Activated T-helper 2 cell treated with anti-CD3 and anti-CD28 coated beads, Interferon-gamma antibody, Interleukin-2, Interleukin-4, amounts not matched to agents 10 μg/mL and 5 μg/mL and 100 μg/mL, durations not matched to agents 14 hours and 24 hours and 36 hours (primary cell): ENCODE measurements around the gene AGAP2. TPM values are rescaled to one million over a fixed set of nuclear protein-coding genes. Genes with fewer than 3 reads are reported as not detected.
"Not testable (repeated sequence)": the region's sequence is repeated elsewhere in the genome, so short reads cannot be mapped to it uniquely, and the experiment has no call there.

Experiments
- DNase-seq: peaks from one replicate; pipeline ENCODE4 v3.0.0; 2021; ENCODE audit warnings: low spot score
- H3K27ac Mint-ChIP-seq: one replicate; pipeline ENCODE4 v1.8.0; 2021; ENCODE audit warnings: mixed read lengths
- H3K27me3 Mint-ChIP-seq: one replicate; pipeline ENCODE4 v1.8.0; 2021; ENCODE audit warnings: low read depth, mixed read lengths
- H3K36me3 Mint-ChIP-seq: one replicate; pipeline ENCODE4 v1.8.0; 2021; ENCODE audit warnings: low read depth, mixed read lengths
- H3K4me1 Mint-ChIP-seq: one replicate; pipeline ENCODE4 v1.8.0; 2021; ENCODE audit warnings: low read depth, mixed read lengths
- H3K4me3 Mint-ChIP-seq: one replicate; pipeline ENCODE4 v1.8.0; 2021; ENCODE audit warnings: low read depth, mild to moderate bottlenecking, moderate library complexity, mixed read lengths
- H3K9me3 Mint-ChIP-seq: one replicate; pipeline ENCODE4 v1.8.0; 2021; ENCODE audit warnings: mixed read lengths
- intact Hi-C: fragments of 100-400 bp; cut with micrococcal nuclease; formaldehyde crosslinking; loops from one replicate; pipeline ENCODE4 v1.15.1; 2023
- total RNA-seq: library from RNA; stranded (reverse); gene quantifications from 2 replicates; pipeline ENCODE4 v1.2.3, GENCODE V29; 2022

AGAP2 gene
- total RNA-seq, 1 donor from 2014 or later, result 29.0 TPM

DNA sequence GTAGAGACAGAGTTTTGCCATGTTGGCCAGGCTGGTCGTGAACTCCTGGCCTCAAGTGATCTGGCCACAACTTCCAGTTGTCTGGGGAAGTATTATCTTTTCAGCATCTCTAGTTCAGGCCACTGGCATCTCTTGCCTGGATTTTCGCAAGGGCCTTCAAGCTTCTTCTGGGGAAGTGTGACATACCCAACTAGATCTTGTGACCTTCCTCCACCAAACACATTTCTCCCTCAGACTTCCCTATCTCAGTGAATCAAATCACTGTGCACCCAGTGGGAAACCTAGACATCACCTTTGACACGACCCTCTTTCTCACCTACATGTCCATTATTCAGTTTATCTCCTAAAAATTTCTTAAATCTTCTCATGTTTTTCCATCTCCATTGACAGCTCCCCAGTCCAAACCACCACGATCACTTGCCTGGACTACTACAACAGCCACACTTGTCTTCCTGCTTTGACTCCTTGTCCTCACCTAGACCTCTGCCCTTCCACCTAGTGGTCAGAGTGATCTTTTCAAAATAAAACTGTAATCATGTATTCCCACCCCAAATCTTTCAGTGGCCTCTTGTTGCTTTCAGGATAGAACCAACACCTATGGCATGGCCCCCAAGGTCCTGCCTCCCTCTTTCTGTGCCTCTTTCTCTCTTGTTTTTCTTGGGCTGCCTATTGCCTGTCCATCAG is 37.2 kb upstream of the AGAP2 start:
- Mint-ChIP-seq H3K9me3 (no peaks in the 10 kb centered on the region), H3K36me3 (peaks cover 18% of the 10 kb centered on the region), H3K4me1 (peaks cover 8% of the 10 kb centered on the region), H3K4me3 (no peak overlapping the region), H3K27ac (no peak overlapping the region), H3K27me3 (no peaks in the 10 kb centered on the region)
- no peak for DNase-seq
- intact Hi-C loops, result no loop called here

DNA sequence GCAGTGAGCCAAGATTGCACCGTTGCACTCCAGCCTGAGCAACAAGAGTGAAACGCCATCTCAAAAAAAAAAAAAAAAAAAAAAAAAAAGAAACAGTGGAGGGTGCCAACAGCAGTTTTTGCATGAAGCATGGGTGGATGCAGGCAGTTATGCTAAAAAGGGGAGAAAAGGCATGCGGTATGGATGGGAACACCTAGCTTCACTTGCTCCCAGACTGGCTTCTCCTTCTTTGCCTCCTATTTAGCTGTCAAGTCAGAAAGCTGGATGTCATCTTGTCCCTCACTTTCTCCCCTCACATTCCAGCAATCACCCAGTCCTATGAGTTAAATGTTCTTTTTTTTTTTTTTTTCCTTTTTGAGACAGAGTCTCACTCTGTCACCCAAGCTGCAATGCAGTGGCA is 36.5 kb upstream of the AGAP2 start:
- H3K36me3 Mint-ChIP-seq, result peaks cover 24% of the 10 kb centered on the region
- H3K27me3 Mint-ChIP-seq, result no peaks in the 10 kb centered on the region
- intact Hi-C loops, result no loop called here
- H3K9me3 Mint-ChIP-seq, result no peaks in the 10 kb centered on the region
- H3K4me3 Mint-ChIP-seq, result no peak overlapping the region
- peaks cover 11% of the 10 kb centered on the region for H3K4me1 Mint-ChIP-seq
- no peak for DNase-seq
- H3K27ac Mint-ChIP-seq, result no peak overlapping the region

DNA sequence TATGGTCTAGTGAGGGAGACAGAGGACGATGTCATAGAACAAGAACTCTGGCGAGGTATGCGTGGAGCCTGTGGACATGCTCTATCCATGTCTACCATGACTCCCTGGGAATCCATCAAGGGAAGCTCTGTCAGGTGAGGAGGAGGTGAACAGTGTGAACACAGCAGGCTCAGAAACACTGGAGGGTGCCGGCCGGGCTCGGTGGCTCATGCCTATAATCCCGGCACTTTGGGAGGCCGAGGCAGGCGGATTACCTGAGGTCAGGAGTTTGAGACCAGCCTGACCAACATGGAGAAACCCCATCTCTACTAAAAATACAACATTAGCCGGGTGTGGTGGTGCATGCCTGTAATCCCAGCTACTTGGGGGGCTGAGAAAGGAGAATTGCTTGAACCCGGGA is 36.1 kb upstream of the AGAP2 start:
- DNase-seq, intact Hi-C loops, H3K27ac Mint-ChIP-seq, H3K4me3 Mint-ChIP-seq, H3K27me3 Mint-ChIP-seq, H3K9me3 Mint-ChIP-seq: not testable (repeated sequence)
- Mint-ChIP-seq H3K36me3 (peaks cover 28% of the 10 kb centered on the region), H3K4me1 (peaks cover 11% of the 10 kb centered on the region)

DNA sequence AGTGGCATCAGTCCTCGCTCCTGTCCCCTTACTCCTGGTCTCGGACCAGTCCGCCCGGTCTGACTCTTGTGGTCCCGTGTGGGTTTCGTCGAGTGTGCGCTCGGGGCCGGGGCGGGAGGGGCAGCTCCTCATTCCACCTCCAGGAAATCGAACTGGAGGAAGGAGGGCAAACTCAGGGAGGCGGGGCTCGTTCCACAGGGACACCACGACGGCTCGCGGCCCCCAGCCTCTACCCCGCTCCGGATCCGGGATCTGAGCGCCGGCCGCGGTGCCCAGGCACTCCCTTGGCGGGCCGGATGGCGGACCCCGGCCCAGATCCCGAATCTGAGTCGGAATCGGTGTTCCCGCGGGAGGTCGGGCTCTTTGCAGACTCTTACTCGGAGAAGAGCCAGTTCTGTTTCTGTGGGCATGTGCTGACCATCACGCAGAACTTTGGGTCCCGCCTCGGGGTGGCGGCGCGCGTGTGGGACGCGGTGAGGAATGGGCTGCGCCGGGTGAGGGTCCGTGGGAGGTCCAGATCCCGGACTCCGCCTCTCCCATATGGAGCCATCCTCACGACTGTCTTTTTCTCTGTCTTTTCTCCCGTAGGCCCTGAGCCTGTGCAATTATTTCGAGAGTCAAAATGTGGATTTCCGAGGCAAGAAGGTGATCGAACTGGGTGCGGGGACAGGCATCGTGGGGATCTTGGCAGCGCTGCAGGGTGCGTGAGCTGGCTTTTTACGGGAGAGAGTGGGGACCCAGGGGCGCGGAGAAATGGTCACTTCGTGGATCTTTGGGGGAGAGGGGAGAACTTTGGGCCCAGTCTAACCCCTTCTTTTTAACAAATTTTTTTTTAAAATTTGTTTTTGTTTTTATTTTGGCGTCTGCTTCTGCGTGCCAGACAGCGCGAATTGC is 34.1 kb upstream of the AGAP2 start, which contains the start of gene EEF1AKMT3:
Gene EEF1AKMT3, plus strand, starts transcription at position 186 of the 894 bp plus-strand sequence. Its CDS starts 111 bp downstream, at position 297.
- intact Hi-C loops, result loop anchor here (1.0 to 2.0 kb wide), 3 partner anchors 10 to 126 kb away; partner anchors contain the start of genes CDK4 and TSFM
- peak within 1 kb of the TSS; percentile 99 for H3K27ac Mint-ChIP-seq

GRCh38 chr12:57771873-57772428 is 33.4 kb upstream of the AGAP2 start, which contains the start of gene METTL1:
TSS of gene METTL1 (minus strand) at chr12:57772105. CDS start at chr12:57772083, 22 bp downstream.
- peak within 1 kb of the TSS; percentile 97 for H3K4me3 Mint-ChIP-seq
- H3K36me3 Mint-ChIP-seq, result peaks cover 43% of the 10 kb centered on the region
- no peaks in the 10 kb centered on the region for H3K27me3 Mint-ChIP-seq
- DNase-seq, result peak; percentile 90
- peak within 1 kb of the TSS; percentile 99 for H3K27ac Mint-ChIP-seq
- intact Hi-C loops, result loop anchor here (1.0 to 2.0 kb wide), 3 partner anchors 10 to 127 kb away; partner anchors contain the start of genes CDK4 and TSFM
- H3K9me3 Mint-ChIP-seq, result no peaks in the 10 kb centered on the region
- peaks cover 11% of the 10 kb centered on the region for H3K4me1 Mint-ChIP-seq

More for the DNA sequence above, 34.1 kb upstream of the AGAP2 start, which contains the start of gene EEF1AKMT3:
- Mint-ChIP-seq H3K9me3 (no peaks in the 10 kb centered on the region), H3K4me3 (peak within 1 kb of the TSS; percentile 97), H3K4me1 (peaks cover 11% of the 10 kb centered on the region), H3K27me3 (no peaks in the 10 kb centered on the region), H3K36me3 (peaks cover 46% of the 10 kb centered on the region)
- DNase-seq, result peak; percentile 31

- intact Hi-C loops, result no loop called here
- Mint-ChIP-seq H3K9me3 (no peaks in the 10 kb centered on the region), H3K27ac (peak overlapping the region; percentile 99), H3K36me3 (peaks cover 43% of the 10 kb centered on the region), H3K27me3 (peaks cover 3% of the 10 kb centered on the region), H3K4me1 (peaks cover 15% of the 10 kb centered on the region), H3K4me3 (peak overlapping the region; percentile 97)
- DNase-seq, result peak; percentile 85
Measured at GRCh38 chr12:57771236-57771872, 32.8 kb upstream of the AGAP2 start.

DNA sequence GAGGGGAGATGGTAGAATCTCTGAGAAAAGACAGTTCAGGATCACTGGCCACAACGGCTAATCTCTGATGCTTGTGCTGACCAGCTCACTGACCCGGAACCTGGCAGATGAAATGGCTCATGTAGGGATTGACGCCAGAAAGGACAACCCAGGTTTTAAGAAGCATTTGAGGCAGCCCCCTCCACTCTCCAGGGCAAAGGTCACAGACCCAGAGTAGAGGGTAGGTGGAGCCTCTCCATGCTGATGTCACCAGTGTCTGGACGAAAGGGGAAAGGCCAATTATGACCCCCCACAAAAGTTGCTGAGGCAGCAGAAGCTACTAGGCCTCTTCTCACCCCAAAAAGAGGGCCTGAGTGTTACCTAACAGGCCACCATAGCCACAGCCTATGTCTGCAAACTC is 32.2 kb upstream of the AGAP2 start:
- no peak for DNase-seq
- no peaks in the 10 kb centered on the region for H3K9me3 Mint-ChIP-seq
- peaks cover 39% of the 10 kb centered on the region for H3K36me3 Mint-ChIP-seq
- H3K27me3 Mint-ChIP-seq, result peaks cover 5% of the 10 kb centered on the region
- H3K4me1 Mint-ChIP-seq, result peaks cover 16% of the 10 kb centered on the region
- peak overlapping the region; percentile 70 for H3K27ac Mint-ChIP-seq
- H3K4me3 Mint-ChIP-seq, result peak overlapping the region; percentile 97
- intact Hi-C loops, result no loop called here

GRCh38 chr12:57769594-57769993 is 31.1 kb upstream of the AGAP2 start:
- intact Hi-C loops, result no loop called here
- Mint-ChIP-seq H3K4me1 (peaks cover 16% of the 10 kb centered on the region), H3K27me3 (peaks cover 5% of the 10 kb centered on the region), H3K36me3 (peaks cover 38% of the 10 kb centered on the region), H3K9me3 (no peaks in the 10 kb centered on the region), H3K4me3 (peak overlapping the region; percentile 13), H3K27ac (no peak overlapping the region)
- DNase-seq, result no peak

GRCh38 chr12:57767876-57768275 is 29.3 kb upstream of the AGAP2 start:
- DNase-seq, result no peak
- Mint-ChIP-seq H3K4me1 (peaks cover 20% of the 10 kb centered on the region), H3K9me3 (no peaks in the 10 kb centered on the region), H3K36me3 (peaks cover 49% of the 10 kb centered on the region), H3K27ac (no peak overlapping the region), H3K27me3 (peaks cover 5% of the 10 kb centered on the region), H3K4me3 (no peak overlapping the region)
- intact Hi-C loops, result no loop called here

- Mint-ChIP-seq H3K36me3 (peaks cover 54% of the 10 kb centered on the region), H3K27ac (no peak overlapping the region), H3K27me3 (peaks cover 5% of the 10 kb centered on the region), H3K4me3 (no peak overlapping the region), H3K9me3 (no peaks in the 10 kb centered on the region), H3K4me1 (peaks cover 19% of the 10 kb centered on the region)
- DNase-seq, result no peak
- intact Hi-C loops, result no loop called here
Measured at GRCh38 chr12:57767305-57767698, 28.8 kb upstream of the AGAP2 start.

DNA sequence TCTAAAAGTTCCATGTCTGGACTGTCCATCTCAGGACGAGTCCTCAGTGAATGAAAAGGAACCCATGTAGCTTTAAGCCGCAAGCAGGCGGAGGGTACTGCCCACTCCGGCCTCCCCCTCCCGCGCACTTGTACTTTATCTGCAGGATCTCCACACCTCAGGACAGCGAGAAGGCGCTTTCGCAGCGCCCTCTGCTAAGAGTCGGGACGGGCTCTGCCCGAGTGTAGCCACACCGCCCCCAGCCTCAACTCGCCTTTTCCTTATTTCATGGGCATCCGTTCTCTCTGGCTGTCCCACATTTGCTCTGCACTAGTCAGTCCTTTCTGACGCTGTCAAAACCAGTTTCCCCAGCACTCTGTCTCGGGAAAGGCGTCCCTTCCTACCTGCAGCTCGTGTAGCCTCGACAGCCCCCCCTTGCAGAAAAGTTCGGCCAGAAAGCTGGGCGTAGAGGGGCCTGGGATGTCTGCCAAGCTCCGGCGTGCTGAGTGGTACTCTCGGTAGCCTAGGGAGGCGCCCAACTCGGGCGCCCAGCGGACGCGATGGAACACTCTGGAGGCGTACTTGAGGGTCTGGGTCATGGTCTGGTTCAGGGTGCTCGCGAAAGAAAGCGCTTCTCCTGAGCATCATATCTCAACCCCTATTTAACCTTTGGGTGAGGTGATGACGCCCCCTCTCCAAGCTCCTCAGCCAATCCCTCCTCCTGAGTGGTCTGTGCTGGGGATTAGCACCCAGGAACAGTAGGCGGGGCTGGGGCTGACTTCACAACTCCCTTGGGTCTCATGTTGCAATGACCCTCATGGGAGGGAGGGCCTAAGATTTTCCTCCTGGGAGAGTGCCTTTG is 28.1 kb upstream of the AGAP2 start, which contains the start of gene CYP27B1:
Gene CYP27B1, minus strand, starts transcription at position 615 of the 841 bp plus-strand sequence. Its CDS starts 37 bp downstream, at position 578.
- Mint-ChIP-seq H3K36me3 (peaks cover 52% of the 10 kb centered on the region), H3K9me3 (no peaks in the 10 kb centered on the region), H3K4me3 (peak within 1 kb of the TSS; percentile 87), H3K4me1 (peaks cover 19% of the 10 kb centered on the region), H3K27ac (peak within 1 kb of the TSS; percentile 8), H3K27me3 (peaks cover 5% of the 10 kb centered on the region)
- no peak for DNase-seq
- intact Hi-C loops, result no loop called here
